HepG2 (cell line): ENCODE data around the gene TSPAN31. TPM values are rescaled to one million over a fixed set of nuclear protein-coding genes. Genes with fewer than 3 reads are reported as not detected.

Experiments used
- ARHGAP35 ChIP-seq: sonication (generic); formaldehyde crosslinking; IDR thresholded peaks from 2 replicates; pipeline ENCODE4 v1.9.0; 2022; ENCODE audit warnings: mild to moderate bottlenecking, inconsistent platforms, moderate library complexity, missing genetic modification reagents, borderline replicate concordance
- FOSL2 ChIP-seq: sonication (generic); formaldehyde crosslinking; IDR thresholded peaks from 2 replicates; pipeline ENCODE4 v1.4.0; 2020; ENCODE audit warnings: missing genetic modification reagents
- HHEX ChIP-seq: IDR thresholded peaks from 2 replicates; pipeline ENCODE4 v1.6.1; 2016; ENCODE audit warnings: control low read depth
- HMG20B ChIP-seq: conservative IDR thresholded peaks from 2 replicates; pipeline ENCODE4 v1.6.1; 2016; ENCODE audit warnings: missing genetic modification reagents, missing compliant biosample characterization
- HOXA3 ChIP-seq: sonication (generic); formaldehyde crosslinking; IDR thresholded peaks from 2 replicates; pipeline ENCODE4 v1.5.0; 2020; ENCODE audit warnings: missing genetic modification reagents
- JUNB ChIP-seq: sonication (generic); formaldehyde crosslinking; IDR thresholded peaks from 2 replicates; pipeline ENCODE4 v1.8.0; 2022; ENCODE audit warnings: missing genetic modification reagents, mild to moderate bottlenecking, borderline replicate concordance
- NFKB2 ChIP-seq: sonication (generic); formaldehyde crosslinking; IDR thresholded peaks from 2 replicates; pipeline ENCODE4 v1.4.0; 2020; ENCODE audit warnings: missing genetic modification reagents, borderline replicate concordance
- NFKBIZ ChIP-seq: IDR thresholded peaks from 2 replicates; pipeline ENCODE4 v1.6.1; 2018; ENCODE audit warnings: missing genetic modification reagents, missing compliant biosample characterization
- REL ChIP-seq: sonication (generic); formaldehyde crosslinking; conservative IDR thresholded peaks from 2 replicates; pipeline ENCODE4 v1.8.0; 2022; ENCODE audit warnings: mild to moderate bottlenecking, missing genetic modification reagents, moderate library complexity
- SP5 ChIP-seq: IDR thresholded peaks from 2 replicates; pipeline ENCODE4 v1.6.1; 2016; ENCODE audit warnings: low read depth, borderline replicate concordance
- ZFP1 ChIP-seq: IDR thresholded peaks from 2 replicates; pipeline ENCODE4 v1.6.1; 2016
- ZMAT3 ChIP-seq: sonication (generic); formaldehyde crosslinking; conservative IDR thresholded peaks from 2 replicates; pipeline ENCODE4 v1.7.0; 2021; ENCODE audit warnings: missing genetic modification reagents
- ZNF10 ChIP-seq: sonication (generic); formaldehyde crosslinking; IDR thresholded peaks from 2 replicates; pipeline ENCODE4 v1.4.0; 2020; ENCODE audit warnings: mild to moderate bottlenecking, low read depth, missing genetic modification reagents, borderline replicate concordance
- ZNF207 ChIP-seq: fragments of 450-650 bp; IDR thresholded peaks from 2 replicates; pipeline ENCODE4 v1.6.1; 2016; ENCODE audit warnings: antibody characterized with exemption, borderline replicate concordance
- ZNF501 ChIP-seq: sonication (generic); formaldehyde crosslinking; IDR thresholded peaks from 2 replicates; pipeline ENCODE4 v1.5.1; 2020; ENCODE audit warnings: mild to moderate bottlenecking, moderate library complexity, missing genetic modification reagents
- ZNF547 ChIP-seq: sonication (generic); formaldehyde crosslinking; IDR thresholded peaks from 2 replicates; pipeline ENCODE4 v1.5.1; 2020; ENCODE audit warnings: mild to moderate bottlenecking, missing genetic modification reagents
- ZNF709 ChIP-seq: sonication (generic); formaldehyde crosslinking; IDR thresholded peaks from 2 replicates; pipeline ENCODE4 v1.5.0; 2020; ENCODE audit warnings: mild to moderate bottlenecking, missing genetic modification reagents
- ZNF83 ChIP-seq: sonication (generic); formaldehyde crosslinking; IDR thresholded peaks from 2 replicates; pipeline ENCODE4 v1.4.0; 2020; ENCODE audit warnings: missing genetic modification reagents, mild to moderate bottlenecking, borderline replicate concordance
- polyA plus RNA-seq, 8 experiments: library from polyadenylated mRNA; depleted of rRNA in 3 of 8; stranded (reverse) in 7 of 8; unstranded in 1 of 8; fragments of >200 nt; fragmentation: Illumina TruSeq in 4 of 8; extraction: Trizol in 4 of 8; gene quantifications; 2 replicates each; pipeline versions ENCODE4 v1.2.1 to v1.2.3, GENCODE V29; 2011 to 2016; ENCODE audit warnings: low read depth in 4 of 8, missing spikeins in 1 of 8, mixed read lengths in 1 of 8; ENCODE audit not compliant: insufficient read depth in 1 of 8
- total RNA-seq, 5 experiments: library from RNA; depleted of rRNA; stranded (reverse); fragments of >200 nt; fragmentation: Illumina TruSeq; extraction: Trizol; gene quantifications; 2 replicates each; pipeline ENCODE4 v1.2.3, GENCODE V29; 2016; ENCODE audit warnings: low read depth in 1 of 5
- TF ChIP-seq, protein P1 (sequence below): sonication (generic); formaldehyde crosslinking; IDR thresholded peaks from 2 replicates; pipeline ENCODE4 v1.8.0; 2023; ENCODE audit warnings: mild to moderate bottlenecking, missing genetic modification reagents
- TF ChIP-seq, protein P2 (sequence below): sonication (generic); formaldehyde crosslinking; IDR thresholded peaks from 2 replicates; pipeline ENCODE4 v1.5.0; 2020; ENCODE audit warnings: mild to moderate bottlenecking, missing genetic modification reagents, moderate library complexity
- TF ChIP-seq, protein P3 (sequence below): sonication (generic); formaldehyde crosslinking; IDR thresholded peaks from 2 replicates; pipeline ENCODE4 v1.9.0; 2021; ENCODE audit warnings: mild to moderate bottlenecking, missing genetic modification reagents
- TF ChIP-seq, protein P4 (sequence below): sonication (generic); formaldehyde crosslinking; IDR thresholded peaks from 2 replicates; pipeline ENCODE4 v1.4.0; 2020; ENCODE audit warnings: missing genetic modification reagents

The TSPAN31 gene
- total and polyA plus RNA-seq, 2 of the 13 experiments (the other 11 are each of a cell fraction or from before 2014, with no cell fraction given): 10.4 to 24.6 TPM

DNA sequence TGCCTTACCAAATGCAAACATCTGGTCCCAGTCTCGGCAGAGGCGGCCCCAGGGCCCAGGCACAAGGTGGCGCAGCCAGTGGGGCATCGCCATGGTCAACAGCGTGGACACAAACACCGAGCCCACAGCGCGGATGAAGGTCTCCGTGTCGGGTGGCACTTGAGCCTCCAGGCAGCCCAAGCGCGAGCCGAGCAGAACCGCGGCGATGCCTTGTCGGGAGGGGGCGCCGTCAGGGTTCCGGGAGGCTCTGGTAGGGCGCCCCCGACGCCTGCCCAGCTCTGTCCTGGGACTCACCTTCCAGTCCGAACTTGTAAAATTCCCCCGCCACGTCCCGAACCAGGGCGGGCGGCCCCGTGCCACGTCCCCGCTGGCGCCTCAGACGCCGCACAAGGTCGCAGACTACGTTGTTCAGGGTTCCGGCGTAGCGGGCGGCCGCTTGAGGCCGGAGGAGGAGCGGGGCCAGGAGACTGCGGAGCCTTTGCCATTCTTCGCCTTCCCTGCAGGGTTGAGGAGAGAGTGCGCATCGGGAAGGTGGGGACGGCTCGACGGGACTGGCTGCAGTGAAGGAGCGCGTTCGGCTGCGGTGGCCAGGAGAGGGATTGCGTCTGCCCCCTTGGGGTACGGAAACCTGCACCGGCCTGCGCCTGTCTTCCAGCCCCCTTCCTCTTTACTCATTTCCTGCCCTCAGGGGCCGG, 20.3 kb downstream of the TSPAN31 start (continued):
- TF ChIP-seq, protein P1, sequence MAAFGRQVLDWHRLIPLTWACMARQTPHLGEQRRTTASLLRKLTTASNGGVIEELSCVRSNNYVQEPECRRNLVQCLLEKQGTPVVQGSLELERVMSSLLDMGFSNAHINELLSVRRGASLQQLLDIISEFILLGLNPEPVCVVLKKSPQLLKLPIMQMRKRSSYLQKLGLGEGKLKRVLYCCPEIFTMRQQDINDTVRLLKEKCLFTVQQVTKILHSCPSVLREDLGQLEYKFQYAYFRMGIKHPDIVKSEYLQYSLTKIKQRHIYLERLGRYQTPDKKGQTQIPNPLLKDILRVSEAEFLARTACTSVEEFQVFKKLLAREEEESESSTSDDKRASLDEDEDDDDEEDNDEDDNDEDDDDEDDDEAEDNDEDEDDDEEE (CRISPR knock-in tag): no peak
- TF ChIP-seq FOSL2 (CRISPR knock-in tag) (no peak), HHEX (no peak), ZNF10 (CRISPR knock-in tag) (no peak), ZNF501 (CRISPR knock-in tag) (no peak; the same call in 1 of the 2 replicates), NFKBIZ (CRISPR knock-in tag) (no peak), ZNF709 (CRISPR knock-in tag) (no peak), ZNF83 (CRISPR knock-in tag) (no peak), ZNF547 (no peak), HOXA3 (CRISPR knock-in tag) (peak; percentile 36), HMG20B (0 out of 2 replicates have a peak, but pooled peaks have one; percentile 28), NFKB2 (CRISPR knock-in tag) (no peak; the same call in 1 of the 2 replicates), ZNF207 (no peak), JUNB (CRISPR knock-in tag) (no peak), ARHGAP35 (no peak), ZFP1 (CRISPR knock-in tag) (no peak), REL (CRISPR knock-in tag) (peak; percentile 47; the same call in 1 of the 2 replicates), SP5 (CRISPR knock-in tag) (no peak), ZMAT3 (CRISPR knock-in tag) (no peak)
- TF ChIP-seq, protein P2, sequence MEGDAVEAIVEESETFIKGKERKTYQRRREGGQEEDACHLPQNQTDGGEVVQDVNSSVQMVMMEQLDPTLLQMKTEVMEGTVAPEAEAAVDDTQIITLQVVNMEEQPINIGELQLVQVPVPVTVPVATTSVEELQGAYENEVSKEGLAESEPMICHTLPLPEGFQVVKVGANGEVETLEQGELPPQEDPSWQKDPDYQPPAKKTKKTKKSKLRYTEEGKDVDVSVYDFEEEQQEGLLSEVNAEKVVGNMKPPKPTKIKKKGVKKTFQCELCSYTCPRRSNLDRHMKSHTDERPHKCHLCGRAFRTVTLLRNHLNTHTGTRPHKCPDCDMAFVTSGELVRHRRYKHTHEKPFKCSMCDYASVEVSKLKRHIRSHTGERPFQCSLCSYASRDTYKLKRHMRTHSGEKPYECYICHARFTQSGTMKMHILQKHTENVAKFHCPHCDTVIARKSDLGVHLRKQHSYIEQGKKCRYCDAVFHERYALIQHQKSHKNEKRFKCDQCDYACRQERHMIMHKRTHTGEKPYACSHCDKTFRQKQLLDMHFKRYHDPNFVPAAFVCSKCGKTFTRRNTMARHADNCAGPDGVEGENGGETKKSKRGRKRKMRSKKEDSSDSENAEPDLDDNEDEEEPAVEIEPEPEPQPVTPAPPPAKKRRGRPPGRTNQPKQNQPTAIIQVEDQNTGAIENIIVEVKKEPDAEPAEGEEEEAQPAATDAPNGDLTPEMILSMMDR (CRISPR knock-in tag): peak; percentile 78
- TF ChIP-seq, protein P3, sequence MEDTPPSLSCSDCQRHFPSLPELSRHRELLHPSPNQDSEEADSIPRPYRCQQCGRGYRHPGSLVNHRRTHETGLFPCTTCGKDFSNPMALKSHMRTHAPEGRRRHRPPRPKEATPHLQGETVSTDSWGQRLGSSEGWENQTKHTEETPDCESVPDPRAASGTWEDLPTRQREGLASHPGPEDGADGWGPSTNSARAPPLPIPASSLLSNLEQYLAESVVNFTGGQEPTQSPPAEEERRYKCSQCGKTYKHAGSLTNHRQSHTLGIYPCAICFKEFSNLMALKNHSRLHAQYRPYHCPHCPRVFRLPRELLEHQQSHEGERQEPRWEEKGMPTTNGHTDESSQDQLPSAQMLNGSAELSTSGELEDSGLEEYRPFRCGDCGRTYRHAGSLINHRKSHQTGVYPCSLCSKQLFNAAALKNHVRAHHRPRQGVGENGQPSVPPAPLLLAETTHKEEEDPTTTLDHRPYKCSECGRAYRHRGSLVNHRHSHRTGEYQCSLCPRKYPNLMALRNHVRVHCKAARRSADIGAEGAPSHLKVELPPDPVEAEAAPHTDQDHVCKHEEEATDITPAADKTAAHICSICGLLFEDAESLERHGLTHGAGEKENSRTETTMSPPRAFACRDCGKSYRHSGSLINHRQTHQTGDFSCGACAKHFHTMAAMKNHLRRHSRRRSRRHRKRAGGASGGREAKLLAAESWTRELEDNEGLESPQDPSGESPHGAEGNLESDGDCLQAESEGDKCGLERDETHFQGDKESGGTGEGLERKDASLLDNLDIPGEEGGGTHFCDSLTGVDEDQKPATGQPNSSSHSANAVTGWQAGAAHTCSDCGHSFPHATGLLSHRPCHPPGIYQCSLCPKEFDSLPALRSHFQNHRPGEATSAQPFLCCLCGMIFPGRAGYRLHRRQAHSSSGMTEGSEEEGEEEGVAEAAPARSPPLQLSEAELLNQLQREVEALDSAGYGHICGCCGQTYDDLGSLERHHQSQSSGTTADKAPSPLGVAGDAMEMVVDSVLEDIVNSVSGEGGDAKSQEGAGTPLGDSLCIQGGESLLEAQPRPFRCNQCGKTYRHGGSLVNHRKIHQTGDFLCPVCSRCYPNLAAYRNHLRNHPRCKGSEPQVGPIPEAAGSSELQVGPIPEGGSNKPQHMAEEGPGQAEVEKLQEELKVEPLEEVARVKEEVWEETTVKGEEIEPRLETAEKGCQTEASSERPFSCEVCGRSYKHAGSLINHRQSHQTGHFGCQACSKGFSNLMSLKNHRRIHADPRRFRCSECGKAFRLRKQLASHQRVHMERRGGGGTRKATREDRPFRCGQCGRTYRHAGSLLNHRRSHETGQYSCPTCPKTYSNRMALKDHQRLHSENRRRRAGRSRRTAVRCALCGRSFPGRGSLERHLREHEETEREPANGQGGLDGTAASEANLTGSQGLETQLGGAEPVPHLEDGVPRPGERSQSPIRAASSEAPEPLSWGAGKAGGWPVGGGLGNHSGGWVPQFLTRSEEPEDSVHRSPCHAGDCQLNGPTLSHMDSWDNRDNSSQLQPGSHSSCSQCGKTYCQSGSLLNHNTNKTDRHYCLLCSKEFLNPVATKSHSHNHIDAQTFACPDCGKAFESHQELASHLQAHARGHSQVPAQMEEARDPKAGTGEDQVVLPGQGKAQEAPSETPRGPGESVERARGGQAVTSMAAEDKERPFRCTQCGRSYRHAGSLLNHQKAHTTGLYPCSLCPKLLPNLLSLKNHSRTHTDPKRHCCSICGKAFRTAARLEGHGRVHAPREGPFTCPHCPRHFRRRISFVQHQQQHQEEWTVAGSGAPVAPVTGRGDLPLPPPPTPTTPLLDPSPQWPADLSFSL (CRISPR knock-in tag): no peak
- TF ChIP-seq, protein P4, sequence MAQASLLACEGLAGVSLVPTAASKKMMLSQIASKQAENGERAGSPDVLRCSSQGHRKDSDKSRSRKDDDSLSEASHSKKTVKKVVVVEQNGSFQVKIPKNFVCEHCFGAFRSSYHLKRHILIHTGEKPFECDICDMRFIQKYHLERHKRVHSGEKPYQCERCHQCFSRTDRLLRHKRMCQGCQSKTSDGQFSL: no peak; the same call in 1 of the 2 replicates
